ENCODE measurements around the gene MIER1. TPM values are rescaled to one million over a fixed set of nuclear protein-coding genes. Genes with fewer than 3 reads are reported as not detected.
A peak's percentile ranks its signal among the peaks of the same experiment; 100 is the strongest.

Gene MIER1
- total RNA-seq, 1 experiment from 2014 or later, result 33.7 TPM

GRCh38 chr1:66937529-66938234, 12.9 kb downstream of the MIER1 start:
- ATAC-seq, result no peak
- in situ Hi-C loops (cut with HindIII; ENCODE audit: low pct_unique_long_range_greater_than_20kb, low sequenced_read_pairs), result no loop called here
- DNase-seq (ENCODE audit: low read depth, low spot score), result no peak
- no peak overlapping the region for H3K27ac ChIP-seq (ENCODE audit: low read length)
- no TSS peak for BruUV-seq (replicated peaks)
- peaks cover 3% of the 10 kb centered on the region for H3K36me3 ChIP-seq (ENCODE audit: control insufficient read depth, insufficient read depth, low read length)
- ChIA-PET CTCF (interaction anchor here (0.8 kb wide), 1 partner anchor 14 kb away, joined by 3 read pairs; no protein-coding TSS in a partner anchor), POLR2A (no interaction called here)
- intact Hi-C loops (cut with micrococcal nuclease; ENCODE audit: unreplicated experiment), result loop anchor here (10.0 kb wide), 1 partner anchor 173 kb away; no protein-coding TSS in a partner anchor
- peaks cover 34% of the 10 kb centered on the region for H3K4me1 ChIP-seq (ENCODE audit: control insufficient read depth, insufficient read depth, low read length)
- no peak for TF ChIP-seq SIN3A (IDR thresholded peaks at IDR 0.05; ENCODE audit: borderline replicate concordance, insufficient read depth, low read depth, low read length)
- TF ChIP-seq TCF7L2 (IDR thresholded peaks at IDR 0.05; ENCODE audit: low read depth, low read length), result no peak
- TF ChIP-seq CTCF (IDR thresholded peaks at IDR 0.05), result no peak
- TF ChIP-seq POLR2AphosphoS5 (IDR thresholded peaks at IDR 0.05; ENCODE audit: low read depth, low read length), result no peak
- TF ChIP-seq, protein P1, sequence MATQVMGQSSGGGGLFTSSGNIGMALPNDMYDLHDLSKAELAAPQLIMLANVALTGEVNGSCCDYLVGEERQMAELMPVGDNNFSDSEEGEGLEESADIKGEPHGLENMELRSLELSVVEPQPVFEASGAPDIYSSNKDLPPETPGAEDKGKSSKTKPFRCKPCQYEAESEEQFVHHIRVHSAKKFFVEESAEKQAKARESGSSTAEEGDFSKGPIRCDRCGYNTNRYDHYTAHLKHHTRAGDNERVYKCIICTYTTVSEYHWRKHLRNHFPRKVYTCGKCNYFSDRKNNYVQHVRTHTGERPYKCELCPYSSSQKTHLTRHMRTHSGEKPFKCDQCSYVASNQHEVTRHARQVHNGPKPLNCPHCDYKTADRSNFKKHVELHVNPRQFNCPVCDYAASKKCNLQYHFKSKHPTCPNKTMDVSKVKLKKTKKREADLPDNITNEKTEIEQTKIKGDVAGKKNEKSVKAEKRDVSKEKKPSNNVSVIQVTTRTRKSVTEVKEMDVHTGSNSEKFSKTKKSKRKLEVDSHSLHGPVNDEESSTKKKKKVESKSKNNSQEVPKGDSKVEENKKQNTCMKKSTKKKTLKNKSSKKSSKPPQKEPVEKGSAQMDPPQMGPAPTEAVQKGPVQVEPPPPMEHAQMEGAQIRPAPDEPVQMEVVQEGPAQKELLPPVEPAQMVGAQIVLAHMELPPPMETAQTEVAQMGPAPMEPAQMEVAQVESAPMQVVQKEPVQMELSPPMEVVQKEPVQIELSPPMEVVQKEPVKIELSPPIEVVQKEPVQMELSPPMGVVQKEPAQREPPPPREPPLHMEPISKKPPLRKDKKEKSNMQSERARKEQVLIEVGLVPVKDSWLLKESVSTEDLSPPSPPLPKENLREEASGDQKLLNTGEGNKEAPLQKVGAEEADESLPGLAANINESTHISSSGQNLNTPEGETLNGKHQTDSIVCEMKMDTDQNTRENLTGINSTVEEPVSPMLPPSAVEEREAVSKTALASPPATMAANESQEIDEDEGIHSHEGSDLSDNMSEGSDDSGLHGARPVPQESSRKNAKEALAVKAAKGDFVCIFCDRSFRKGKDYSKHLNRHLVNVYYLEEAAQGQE (IDR thresholded peaks at IDR 0.05; ENCODE audit: insufficient read depth in 1 of 2, low read depth in 2 of 2, low read length in 1 of 2), result no peak
- H3K4me3 ChIP-seq (ENCODE audit: low read depth in 2 of 2, low read length in 2 of 2), result no peak overlapping the region
- H3K9me3 ChIP-seq (ENCODE audit: control insufficient read depth, insufficient read depth, low read depth, low read length), result no peaks in the 10 kb centered on the region
- H3K27me3 ChIP-seq (ENCODE audit: control insufficient read depth, insufficient read depth, low read length), result no peaks in the 10 kb centered on the region

GRCh38 chr1:66938613-66939012, 13.8 kb downstream of the MIER1 start:
- no peak overlapping the region for H3K4me3 ChIP-seq (ENCODE audit: low read depth in 2 of 2, low read length in 2 of 2)
- in situ Hi-C loops (cut with HindIII; ENCODE audit: low pct_unique_long_range_greater_than_20kb, low sequenced_read_pairs), result no loop called here
- POLR2A ChIA-PET, result no interaction called here
- peaks cover 32% of the 10 kb centered on the region for H3K4me1 ChIP-seq (ENCODE audit: control insufficient read depth, insufficient read depth, low read length)
- BruUV-seq (replicated peaks), result no TSS peak
- TF ChIP-seq, protein P1 (IDR thresholded peaks at IDR 0.05; ENCODE audit: insufficient read depth in 1 of 2, low read depth in 2 of 2, low read length in 1 of 2), result no peak
- TF ChIP-seq POLR2AphosphoS5 (IDR thresholded peaks at IDR 0.05; ENCODE audit: low read depth, low read length) (no peak), SIN3A (IDR thresholded peaks at IDR 0.05; ENCODE audit: borderline replicate concordance, insufficient read depth, low read depth, low read length) (no peak), CTCF (IDR thresholded peaks at IDR 0.05) (no peak), TCF7L2 (IDR thresholded peaks at IDR 0.05; ENCODE audit: low read depth, low read length) (no peak)
- H3K27ac ChIP-seq (ENCODE audit: low read length), result peak overlapping the region; percentile 29; the same call in 1 of the 2 replicates
- H3K36me3 ChIP-seq (ENCODE audit: control insufficient read depth, insufficient read depth, low read length), result peaks cover 8% of the 10 kb centered on the region
- ATAC-seq (no peak), DNase-seq (ENCODE audit: low read depth, low spot score) (no peak)
- no peaks in the 10 kb centered on the region for H3K9me3 ChIP-seq (ENCODE audit: control insufficient read depth, insufficient read depth, low read depth, low read length)
- no peaks in the 10 kb centered on the region for H3K27me3 ChIP-seq (ENCODE audit: control insufficient read depth, insufficient read depth, low read length)
- intact Hi-C loops (cut with micrococcal nuclease; ENCODE audit: unreplicated experiment), result loop anchor here (10.0 kb wide), 1 partner anchor 174 kb away; no protein-coding TSS in a partner anchor
- CTCF ChIA-PET, result interaction anchor here (0.8 kb wide), 1 partner anchor 15 kb away, joined by 3 read pairs; no protein-coding TSS in a partner anchor
